IMR-90 (cell line): ENCODE data around the gene ADD1. TPM values are rescaled to one million over a fixed set of nuclear protein-coding genes. Genes with fewer than 3 reads are reported as not detected.
A peak's percentile ranks its signal among the peaks of the same experiment; 100 is the strongest.

ENCODE experiments used
- ATAC-seq: fragments of 200-7000 bp; cut with Tn5 transposase; 2 replicates; pipeline ENCODE4 v1.9.1; 2020; ENCODE audit warnings: low read depth, mild to moderate bottlenecking, moderate library complexity
- BruUV-seq: library from RNA; stranded (reverse); fragments of 400-500 nt; replicated peaks from 2 replicates; lab custom pipeline; 2021; lab: Mats Ljungman, UMichigan
- CTCF ChIA-PET: fragments of 300-600 bp; formaldehyde crosslinking; extraction: SDS; loops from one replicate; lab custom pipeline; 2021; ENCODE audit warnings: antibody characterized with exemption; lab: Yijun Ruan, JAX
- POLR2A ChIA-PET: fragments of 300-600 bp; sonication (Branson Sonifier 250); formaldehyde crosslinking; loops from one replicate; lab custom pipeline; 2022; ENCODE audit warnings: antibody characterized with exemption; ENCODE audit not compliant: unreplicated experiment; lab: Charles Lee
- DNase-seq: peaks from one replicate; pipeline ENCODE4 v3.0.0; 2013
- H2AFZ ChIP-seq: replicated peaks from 2 replicates; pipeline ENCODE3; 2013; ENCODE audit warnings: low read length, mild to moderate bottlenecking; ENCODE audit not compliant: poor library complexity
- H2AK5ac ChIP-seq: 2 replicates; pipeline ENCODE4 v1.6.1; 2013; ENCODE audit warnings: low read depth, low read length, inconsistent platforms
- H2AK9ac ChIP-seq: replicated peaks from 2 replicates; pipeline ENCODE3; 2013; ENCODE audit warnings: mild to moderate bottlenecking, low read depth, low read length, moderate library complexity; ENCODE audit not compliant: poor library complexity
- H2BK120ac ChIP-seq: 2 replicates; pipeline ENCODE4 v1.6.1; 2013; ENCODE audit warnings: low read depth, low read length, inconsistent platforms
- H2BK15ac ChIP-seq: 3 replicates; pipeline ENCODE4 v1.6.1; 2013; ENCODE audit warnings: low read depth, low read length, inconsistent platforms
- H2BK20ac ChIP-seq: 2 replicates; pipeline ENCODE4 v1.6.1; 2013; ENCODE audit warnings: low read depth, mild to moderate bottlenecking, inconsistent platforms, low read length, moderate library complexity
- H2BK5ac ChIP-seq: 2 replicates; pipeline ENCODE4 v1.6.1; 2013; ENCODE audit warnings: mild to moderate bottlenecking, low read depth, low read length, inconsistent platforms; ENCODE audit not compliant: poor library complexity, severe bottlenecking
- H3K14ac ChIP-seq: replicated peaks from 2 replicates; pipeline ENCODE4 v1.6.1; 2013; ENCODE audit warnings: low read depth, low read length, inconsistent platforms
- H3K18ac ChIP-seq: 2 replicates; pipeline ENCODE4 v1.6.1; 2013; ENCODE audit warnings: low read depth, low read length, control low read depth
- H3K23ac ChIP-seq: 2 replicates; pipeline ENCODE4 v1.6.1; 2013; ENCODE audit warnings: low read depth, low read length, inconsistent platforms
- H3K27ac ChIP-seq: 2 replicates; pipeline ENCODE4 v1.5.1; 2013; ENCODE audit warnings: mild to moderate bottlenecking, control low read depth, low read length; ENCODE audit not compliant: insufficient read depth
- H3K27me3 ChIP-seq: 2 replicates; pipeline ENCODE4 v1.6.1; 2013; ENCODE audit warnings: low read length; ENCODE audit not compliant: control insufficient read depth, insufficient read depth
- H3K36me3 ChIP-seq: 2 replicates; pipeline ENCODE4 v1.6.1; 2013; ENCODE audit warnings: low read length, mixed read lengths; ENCODE audit not compliant: control insufficient read depth, insufficient read depth
- H3K4ac ChIP-seq: 2 replicates; pipeline ENCODE4 v1.6.1; 2013; ENCODE audit warnings: low read depth, low read length, inconsistent platforms
- H3K4me1 ChIP-seq: 2 replicates; pipeline ENCODE4 v1.6.1; 2013; ENCODE audit warnings: low read length, mixed read lengths; ENCODE audit not compliant: control insufficient read depth, insufficient read depth
- H3K4me2 ChIP-seq: 2 replicates; pipeline ENCODE4 v1.6.1; 2013; ENCODE audit warnings: low read depth, mild to moderate bottlenecking, control low read depth, low read length, moderate library complexity
- H3K4me3 ChIP-seq: 2 replicates; pipeline ENCODE4 v1.5.1; 2013; ENCODE audit warnings: low read depth, mild to moderate bottlenecking, control low read depth, low read length, moderate library complexity; ENCODE audit not compliant: insufficient read depth
- H3K56ac ChIP-seq: 2 replicates; pipeline ENCODE4 v1.6.1; 2013; ENCODE audit warnings: low read length, inconsistent platforms; ENCODE audit not compliant: insufficient read depth; ENCODE audit errors: extremely low read depth
- H3K79me1 ChIP-seq, 2 experiments: 2 replicates each; pipeline ENCODE4 v1.6.1; 2013; ENCODE audit warnings: low read length in 2 of 2, inconsistent platforms in 1 of 2, low read depth in 1 of 2
- H3K9ac ChIP-seq: 2 replicates; pipeline ENCODE4 v1.6.1; 2013; ENCODE audit warnings: low read depth, low read length, control low read depth
- H3K9me1 ChIP-seq: 2 replicates; pipeline ENCODE4 v1.6.1; 2013; ENCODE audit warnings: low read length, inconsistent platforms; ENCODE audit not compliant: insufficient read depth
- H3K9me3 ChIP-seq: 2 replicates; pipeline ENCODE4 v1.6.1; 2013; ENCODE audit warnings: low read length; ENCODE audit not compliant: control insufficient read depth, insufficient read depth
- H4K20me1 ChIP-seq: 2 replicates; pipeline ENCODE4 v1.6.1; 2013; ENCODE audit warnings: low read length, inconsistent platforms; ENCODE audit not compliant: insufficient read depth
- H4K5ac ChIP-seq: 2 replicates; pipeline ENCODE4 v1.6.1; 2013; ENCODE audit warnings: mild to moderate bottlenecking, low read depth, low read length, control low read depth
- H4K8ac ChIP-seq, 2 experiments: 2 replicates each; pipeline ENCODE4 v1.6.1; 2013; ENCODE audit warnings: low read depth in 2 of 2, low read length in 2 of 2, control low read depth in 1 of 2, inconsistent platforms in 1 of 2
- H4K91ac ChIP-seq: 2 replicates; pipeline ENCODE4 v1.6.1; 2013; ENCODE audit warnings: low read depth, low read length, inconsistent platforms; ENCODE audit not compliant: insufficient read depth
- USF2 ChIP-seq: fragments of 150-350 bp; IDR thresholded peaks from 2 replicates; pipeline ENCODE4 v1.6.1; 2017; ENCODE audit warnings: mild to moderate bottlenecking, antibody characterized with exemption, low read length, low read depth
- WGBS, 2 experiments: methylation state at CpG; one replicate each; pipeline versions ENCODE4 v1.1.5 to v1.1.7; 2013; ENCODE audit warnings: missing lambda C conversion rate in 2 of 2; ENCODE audit not compliant: insufficient read length in 1 of 2; ENCODE audit errors: extremely low coverage in 2 of 2; 5-methylcytosine and 5-hydroxymethylcytosine counted together
- dilution Hi-C: fragments of 300-500 bp; cut with HindIII; formaldehyde crosslinking; loops from one replicate; pipeline ENCODE4 v1.14.3; 2018; ENCODE audit warnings: low sequenced_read_pairs; ENCODE audit not compliant: unreplicated experiment
- in situ Hi-C: fragments of 300-500 bp; cut with MboI; formaldehyde crosslinking; loops from 3 replicates; pipeline ENCODE4 v1.14.3; 2019; ENCODE audit warnings: low sequenced_read_pairs, inconsistent platforms, mixed read lengths
- intact Hi-C: fragments of 100-400 bp; cut with micrococcal nuclease; formaldehyde crosslinking; loops from 2 replicates; pipeline ENCODE4 v1.10.0; 2022
- polyA plus RNA-seq, 3 experiments: library from polyadenylated mRNA; depleted of rRNA; stranded (reverse); fragments of >200 nt; gene quantifications; 2 replicates each; pipeline ENCODE4 v1.2.3, GENCODE V29; 2012; ENCODE audit warnings: low replicate concordance in 1 of 3
- total RNA-seq: library from RNA; depleted of rRNA; stranded (reverse); fragments of >200 nt; gene quantifications from 2 replicates; pipeline ENCODE4 v1.2.3, GENCODE V29; 2012

The ADD1 gene
- total and polyA plus RNA-seq, 2 of the 4 experiments (the other 2 are of a cell fraction) = 122 to 215 TPM

GRCh38 chr4:2817137-2817536 is 26.5 kb upstream of the ADD1 start:
- BruUV-seq = no TSS peak
- DNase-seq = no peak
- Histone ChIP-seq H3K27ac (no peak overlapping the region), H2AK5ac (no peak overlapping the region; the same call in 1 of the 2 replicates), H3K36me3 (peaks cover 13% of the 10 kb centered on the region), H3K4me1 (peaks cover 21% of the 10 kb centered on the region), H3K9me1 (peaks cover 23% of the 10 kb centered on the region), H2AK9ac (peak overlapping the region; percentile 25), H4K20me1 (0 out of 2 replicates have a peak, but pooled peaks cover 6% of the 10 kb centered on the region), H3K4me3 (no peak overlapping the region), H2BK5ac (no peak overlapping the region), H2BK20ac (no peak overlapping the region), H2AFZ (peak overlapping the region; percentile 44), H3K9ac (no peak overlapping the region), H2BK15ac (no peak overlapping the region), H4K91ac (no peak overlapping the region), H3K4ac (no peak overlapping the region; the same call in 1 of the 2 replicates), H3K18ac (no peak overlapping the region), H3K79me1 (peaks cover 29 to 76% of the 10 kb centered on the region in 2 experiments), H4K5ac (no peak overlapping the region), H3K23ac (0 out of 2 replicates have a peak overlapping the region, but pooled peaks have one; percentile 23), H3K27me3 (no peaks in the 10 kb centered on the region), H4K8ac (peak overlapping the region in 1 of 2 experiments; percentile 25; a peak in 1 of 4 replicates), H3K4me2 (no peak overlapping the region), H3K9me3 (no peaks in the 10 kb centered on the region), H2BK120ac (no peak overlapping the region), H3K56ac (no peak overlapping the region), H3K14ac (no peak overlapping the region)
- intact Hi-C loops = no loop called here
- TF ChIP-seq USF2 = no peak
- CTCF ChIA-PET = no interaction called here
- POLR2A ChIA-PET = interaction anchor here (0.6 kb wide), 1 partner anchor 11 kb away, joined by 4 read pairs; no protein-coding TSS in a partner anchor
- in situ Hi-C loops = no loop called here
- no peak for ATAC-seq
- 89% methylated on average over 3 of the region's 4 CpGs; no CpG with 5 or more reads in 1 of the 2 experiments for WGBS, 2 experiments
- dilution Hi-C loops = no loop called here
